Measurements from ENCODE around the gene CYTIP.

- TF ChIP-seq EZH2 (IDR thresholded peaks at IDR 0.05; ENCODE audit: borderline replicate concordance, insufficient read depth, low read length, poor library complexity, severe bottlenecking) (no peak), MXI1 (conservative IDR thresholded peaks at IDR 0.05; ENCODE audit: poor library complexity, severe bottlenecking) (no peak)
- TF ChIP-seq, protein P1, sequence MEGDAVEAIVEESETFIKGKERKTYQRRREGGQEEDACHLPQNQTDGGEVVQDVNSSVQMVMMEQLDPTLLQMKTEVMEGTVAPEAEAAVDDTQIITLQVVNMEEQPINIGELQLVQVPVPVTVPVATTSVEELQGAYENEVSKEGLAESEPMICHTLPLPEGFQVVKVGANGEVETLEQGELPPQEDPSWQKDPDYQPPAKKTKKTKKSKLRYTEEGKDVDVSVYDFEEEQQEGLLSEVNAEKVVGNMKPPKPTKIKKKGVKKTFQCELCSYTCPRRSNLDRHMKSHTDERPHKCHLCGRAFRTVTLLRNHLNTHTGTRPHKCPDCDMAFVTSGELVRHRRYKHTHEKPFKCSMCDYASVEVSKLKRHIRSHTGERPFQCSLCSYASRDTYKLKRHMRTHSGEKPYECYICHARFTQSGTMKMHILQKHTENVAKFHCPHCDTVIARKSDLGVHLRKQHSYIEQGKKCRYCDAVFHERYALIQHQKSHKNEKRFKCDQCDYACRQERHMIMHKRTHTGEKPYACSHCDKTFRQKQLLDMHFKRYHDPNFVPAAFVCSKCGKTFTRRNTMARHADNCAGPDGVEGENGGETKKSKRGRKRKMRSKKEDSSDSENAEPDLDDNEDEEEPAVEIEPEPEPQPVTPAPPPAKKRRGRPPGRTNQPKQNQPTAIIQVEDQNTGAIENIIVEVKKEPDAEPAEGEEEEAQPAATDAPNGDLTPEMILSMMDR (IDR thresholded peaks at IDR 0.05; ENCODE audit: poor library complexity, severe bottlenecking), result no peak
- TF ChIP-seq, protein P2, sequence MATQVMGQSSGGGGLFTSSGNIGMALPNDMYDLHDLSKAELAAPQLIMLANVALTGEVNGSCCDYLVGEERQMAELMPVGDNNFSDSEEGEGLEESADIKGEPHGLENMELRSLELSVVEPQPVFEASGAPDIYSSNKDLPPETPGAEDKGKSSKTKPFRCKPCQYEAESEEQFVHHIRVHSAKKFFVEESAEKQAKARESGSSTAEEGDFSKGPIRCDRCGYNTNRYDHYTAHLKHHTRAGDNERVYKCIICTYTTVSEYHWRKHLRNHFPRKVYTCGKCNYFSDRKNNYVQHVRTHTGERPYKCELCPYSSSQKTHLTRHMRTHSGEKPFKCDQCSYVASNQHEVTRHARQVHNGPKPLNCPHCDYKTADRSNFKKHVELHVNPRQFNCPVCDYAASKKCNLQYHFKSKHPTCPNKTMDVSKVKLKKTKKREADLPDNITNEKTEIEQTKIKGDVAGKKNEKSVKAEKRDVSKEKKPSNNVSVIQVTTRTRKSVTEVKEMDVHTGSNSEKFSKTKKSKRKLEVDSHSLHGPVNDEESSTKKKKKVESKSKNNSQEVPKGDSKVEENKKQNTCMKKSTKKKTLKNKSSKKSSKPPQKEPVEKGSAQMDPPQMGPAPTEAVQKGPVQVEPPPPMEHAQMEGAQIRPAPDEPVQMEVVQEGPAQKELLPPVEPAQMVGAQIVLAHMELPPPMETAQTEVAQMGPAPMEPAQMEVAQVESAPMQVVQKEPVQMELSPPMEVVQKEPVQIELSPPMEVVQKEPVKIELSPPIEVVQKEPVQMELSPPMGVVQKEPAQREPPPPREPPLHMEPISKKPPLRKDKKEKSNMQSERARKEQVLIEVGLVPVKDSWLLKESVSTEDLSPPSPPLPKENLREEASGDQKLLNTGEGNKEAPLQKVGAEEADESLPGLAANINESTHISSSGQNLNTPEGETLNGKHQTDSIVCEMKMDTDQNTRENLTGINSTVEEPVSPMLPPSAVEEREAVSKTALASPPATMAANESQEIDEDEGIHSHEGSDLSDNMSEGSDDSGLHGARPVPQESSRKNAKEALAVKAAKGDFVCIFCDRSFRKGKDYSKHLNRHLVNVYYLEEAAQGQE (IDR thresholded peaks at IDR 0.05; ENCODE audit: borderline replicate concordance), result no peak
Observed at GRCh38 chr2:157411624-157412336, 32.1 kb downstream of the CYTIP start.
